Loucy (cell line): ENCODE measurements around the gene RTP2.

Experiments used
- H2AFZ ChIP-seq: fragments of 200-600 bp; sonication (generic); 2 replicates; pipeline ENCODE4 v1.6.0; 2016; ENCODE audit warnings: antibody characterized with exemption, mild to moderate bottlenecking, low read length, moderate library complexity
- H3F3A ChIP-seq: fragments of 200-600 bp; 2 replicates; pipeline ENCODE4 v1.6.0; 2016; ENCODE audit warnings: antibody characterized with exemption, low read depth, mild to moderate bottlenecking
- H3K27me3 ChIP-seq: fragments of 200-600 bp; sonication (generic); 2 replicates; pipeline ENCODE4 v1.6.1; 2014; ENCODE audit warnings: low read length, mild to moderate bottlenecking; ENCODE audit not compliant: insufficient read depth, poor library complexity, severe bottlenecking
- H3K36me3 ChIP-seq: fragments of 200-600 bp; sonication (generic); 2 replicates; pipeline ENCODE4 v1.6.1; 2016; ENCODE audit warnings: low read length; ENCODE audit not compliant: insufficient read depth
- H3K4me1 ChIP-seq: fragments of 200-600 bp; sonication (generic); 2 replicates; pipeline ENCODE4 v1.5.1; 2014; ENCODE audit warnings: low read length, mild to moderate bottlenecking; ENCODE audit not compliant: insufficient read depth, poor library complexity, severe bottlenecking
- H3K4me2 ChIP-seq: fragments of 200-600 bp; sonication (generic); 2 replicates; pipeline ENCODE4 v1.6.0; 2014; ENCODE audit warnings: antibody characterized with exemption, low read length, low read depth, mild to moderate bottlenecking; ENCODE audit not compliant: poor library complexity, severe bottlenecking
- H3K4me3 ChIP-seq: fragments of 200-600 bp; sonication (generic); 2 replicates; pipeline ENCODE4 v1.5.1; 2014; ENCODE audit warnings: low read length, mild to moderate bottlenecking, mixed read lengths; ENCODE audit not compliant: poor library complexity, severe bottlenecking
- H3K79me2 ChIP-seq: fragments of 200-600 bp; sonication (generic); 2 replicates; pipeline ENCODE4 v1.6.1; 2014; ENCODE audit warnings: low read length; ENCODE audit not compliant: insufficient read depth
- H3K9ac ChIP-seq: fragments of 200-600 bp; sonication (generic); 2 replicates; pipeline ENCODE4 v1.6.0; 2014; ENCODE audit warnings: mild to moderate bottlenecking, low read depth, low read length, moderate library complexity; ENCODE audit not compliant: poor library complexity, severe bottlenecking
- H3K9me2 ChIP-seq: fragments of 200-600 bp; sonication (generic); replicated peaks from 2 replicates; pipeline ENCODE4 v1.6.1; 2016; ENCODE audit warnings: low read depth, low read length, mixed read lengths
- H3K9me3 ChIP-seq: fragments of 200-600 bp; sonication (generic); 2 replicates; pipeline ENCODE4 v1.6.1; 2014; ENCODE audit warnings: mild to moderate bottlenecking, antibody characterized with exemption, low read length, low read depth; ENCODE audit not compliant: insufficient read depth
- H4K20me1 ChIP-seq: fragments of 200-600 bp; sonication (generic); 2 replicates; pipeline ENCODE4 v1.6.0; 2014; ENCODE audit warnings: antibody characterized with exemption, low read length, mild to moderate bottlenecking; ENCODE audit not compliant: insufficient read depth, poor library complexity, severe bottlenecking
- CTCF ChIP-seq: fragments of 200-600 bp; sonication (generic); conservative IDR thresholded peaks from 2 replicates; pipeline ENCODE4 v1.5.1; 2014; ENCODE audit warnings: mild to moderate bottlenecking, antibody characterized with exemption, low read length
- EZH2phosphoT487 ChIP-seq: fragments of 200-600 bp; IDR thresholded peaks from 2 replicates; pipeline ENCODE4 v1.6.1; 2018; ENCODE audit warnings: antibody characterized with exemption, mild to moderate bottlenecking, moderate library complexity, borderline replicate concordance

Gene RTP2

GRCh38 chr3:187708696-187709095 lies 6.3 kb upstream of the RTP2 start:
- Histone ChIP-seq H3K9me3 (no peaks in the 10 kb centered on the region), H3K4me2 (no peak overlapping the region), H2AFZ (no peak overlapping the region), H3K36me3 (no peaks in the 10 kb centered on the region), H3K9me2 (no peaks in the 10 kb centered on the region), H3K27me3 (no peaks in the 10 kb centered on the region), H3K79me2 (no peaks in the 10 kb centered on the region), H3F3A (no peaks in the 10 kb centered on the region), H3K4me1 (no peaks in the 10 kb centered on the region), H4K20me1 (no peaks in the 10 kb centered on the region), H3K4me3 (no peak overlapping the region), H3K9ac (no peak overlapping the region)
- TF ChIP-seq EZH2phosphoT487 (no peak), CTCF (no peak)

GRCh38 chr3:187706971-187707370 lies 4.6 kb upstream of the RTP2 start:
- Histone ChIP-seq H3K27me3 (no peaks in the 10 kb centered on the region), H4K20me1 (no peaks in the 10 kb centered on the region), H2AFZ (no peak overlapping the region), H3K4me1 (no peaks in the 10 kb centered on the region), H3K36me3 (no peaks in the 10 kb centered on the region), H3K4me2 (no peak overlapping the region), H3K79me2 (no peaks in the 10 kb centered on the region), H3K4me3 (no peak overlapping the region), H3K9me2 (no peaks in the 10 kb centered on the region), H3K9ac (no peak overlapping the region), H3F3A (no peaks in the 10 kb centered on the region), H3K9me3 (no peaks in the 10 kb centered on the region)
- TF ChIP-seq EZH2phosphoT487 = no peak
- TF ChIP-seq CTCF = no peak

- Histone ChIP-seq H3K4me2 (no peak overlapping the region), H3K9me2 (no peaks in the 10 kb centered on the region), H3K4me1 (no peaks in the 10 kb centered on the region), H2AFZ (no peak overlapping the region), H3K27me3 (no peaks in the 10 kb centered on the region), H3K4me3 (no peak overlapping the region), H3K9ac (no peak overlapping the region), H3F3A (no peaks in the 10 kb centered on the region), H3K36me3 (no peaks in the 10 kb centered on the region), H4K20me1 (no peaks in the 10 kb centered on the region), H3K9me3 (no peaks in the 10 kb centered on the region), H3K79me2 (no peaks in the 10 kb centered on the region)
- TF ChIP-seq CTCF (no peak), EZH2phosphoT487 (no peak)
Observed at GRCh38 chr3:187705164-187705563, 2.8 kb upstream of the RTP2 start.
